ENCODE measurements around the gene SKAP1. TPM values are rescaled to one million over a fixed set of nuclear protein-coding genes. Genes with fewer than 3 reads are reported as not detected.

SKAP1 gene
- total and polyA plus RNA-seq, 2 donors (not counting 1 experiment from before 2014, with no cell fraction given) = not detected

DNA sequence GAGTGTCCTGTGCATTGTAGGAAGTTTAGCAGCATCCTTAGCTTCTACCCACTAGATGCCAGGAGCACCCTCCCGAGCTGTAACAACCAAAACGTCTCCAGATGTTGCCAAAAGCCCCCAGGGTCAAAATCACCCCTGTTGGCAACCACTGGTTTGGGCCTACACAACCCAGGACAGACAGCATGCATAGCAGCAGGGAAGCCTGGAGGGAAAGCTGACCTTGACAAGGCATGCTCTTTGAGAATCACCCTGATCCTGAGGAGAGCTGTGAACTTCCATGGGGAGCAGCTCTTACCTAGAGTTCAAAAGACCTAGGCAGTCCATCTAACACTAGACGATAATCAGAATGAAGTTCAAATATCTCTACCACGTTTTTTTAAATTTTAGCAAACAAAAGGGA is 9.2 kb downstream of the SKAP1 start:
- Histone ChIP-seq H3K27me3 (ENCODE audit: control insufficient read depth, insufficient read depth, low read length) (no peaks in the 10 kb centered on the region), H3K4me3 (replicated peaks in 1 of 4; ENCODE audit: control extremely low read depth in 1 of 4, insufficient read depth in 1 of 4, low read depth in 3 of 4, low read length in 4 of 4) (no peak overlapping the region), H2AFZ (ENCODE audit: low read length) (no peak overlapping the region), H3K36me3 (ENCODE audit: control insufficient read depth, insufficient read depth, low read length) (no peaks in the 10 kb centered on the region), H3K27ac (ENCODE audit: insufficient read depth, low read length) (no peak overlapping the region), H3K9me3 (ENCODE audit: control insufficient read depth, insufficient read depth, low read depth, low read length) (no peaks in the 10 kb centered on the region), H3K4me1 (ENCODE audit: control insufficient read depth, extremely low read depth, insufficient read depth, low read length) (no peaks in the 10 kb centered on the region), H3K9ac (ENCODE audit: insufficient read depth, low read length) (no peak overlapping the region), H3K79me2 (ENCODE audit: control insufficient read depth, insufficient read depth, low read length) (no peaks in the 10 kb centered on the region), H3K4me2 (ENCODE audit: extremely low read depth, insufficient read depth, low read length) (no peak overlapping the region), H4K20me1 (ENCODE audit: control insufficient read depth, extremely low read depth, insufficient read depth, low read length) (no peaks in the 10 kb centered on the region)
- TF ChIP-seq, protein P1, sequence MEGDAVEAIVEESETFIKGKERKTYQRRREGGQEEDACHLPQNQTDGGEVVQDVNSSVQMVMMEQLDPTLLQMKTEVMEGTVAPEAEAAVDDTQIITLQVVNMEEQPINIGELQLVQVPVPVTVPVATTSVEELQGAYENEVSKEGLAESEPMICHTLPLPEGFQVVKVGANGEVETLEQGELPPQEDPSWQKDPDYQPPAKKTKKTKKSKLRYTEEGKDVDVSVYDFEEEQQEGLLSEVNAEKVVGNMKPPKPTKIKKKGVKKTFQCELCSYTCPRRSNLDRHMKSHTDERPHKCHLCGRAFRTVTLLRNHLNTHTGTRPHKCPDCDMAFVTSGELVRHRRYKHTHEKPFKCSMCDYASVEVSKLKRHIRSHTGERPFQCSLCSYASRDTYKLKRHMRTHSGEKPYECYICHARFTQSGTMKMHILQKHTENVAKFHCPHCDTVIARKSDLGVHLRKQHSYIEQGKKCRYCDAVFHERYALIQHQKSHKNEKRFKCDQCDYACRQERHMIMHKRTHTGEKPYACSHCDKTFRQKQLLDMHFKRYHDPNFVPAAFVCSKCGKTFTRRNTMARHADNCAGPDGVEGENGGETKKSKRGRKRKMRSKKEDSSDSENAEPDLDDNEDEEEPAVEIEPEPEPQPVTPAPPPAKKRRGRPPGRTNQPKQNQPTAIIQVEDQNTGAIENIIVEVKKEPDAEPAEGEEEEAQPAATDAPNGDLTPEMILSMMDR (conservative IDR thresholded peaks at IDR 0.05 in 1 of 2, IDR thresholded peaks at IDR 0.05 in 1 of 2; ENCODE audit: low read depth in 1 of 2, low read length in 2 of 2) = no peak
- no peak for TF ChIP-seq EZH2 (IDR thresholded peaks at IDR 0.05; ENCODE audit: low read length, missing control alignments)
- DNase-seq (ENCODE audit: low read depth in 2 of 2) = no peak

DNA sequence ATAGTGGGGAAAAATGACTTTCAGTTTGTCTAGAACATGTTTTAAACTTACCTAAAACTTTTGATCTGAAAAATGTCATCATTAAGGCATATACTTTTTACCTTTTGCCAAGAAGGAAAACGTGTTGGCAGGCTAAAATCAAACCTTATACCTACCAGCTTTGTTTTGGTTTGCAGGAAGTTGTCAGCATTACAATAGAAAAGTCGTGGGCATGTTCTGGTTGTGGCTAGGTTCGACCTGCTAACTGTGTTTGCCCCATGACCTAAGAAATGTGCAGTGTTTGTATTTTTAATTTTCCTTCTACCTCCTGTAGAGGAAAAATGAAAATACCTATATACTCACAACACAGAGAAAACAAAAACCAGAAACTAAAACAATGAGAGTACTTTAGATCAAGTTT is 13.0 kb downstream of the SKAP1 start:
- Histone ChIP-seq H3K27ac (ENCODE audit: insufficient read depth, low read length) (no peak overlapping the region), H3K27me3 (ENCODE audit: control insufficient read depth, insufficient read depth, low read length) (peaks cover 6% of the 10 kb centered on the region), H3K4me3 (replicated peaks in 1 of 4; ENCODE audit: control extremely low read depth in 1 of 4, insufficient read depth in 1 of 4, low read depth in 3 of 4, low read length in 4 of 4) (no peak overlapping the region), H2AFZ (ENCODE audit: low read length) (no peak overlapping the region), H3K9me3 (ENCODE audit: control insufficient read depth, insufficient read depth, low read depth, low read length) (no peaks in the 10 kb centered on the region), H3K4me1 (ENCODE audit: control insufficient read depth, extremely low read depth, insufficient read depth, low read length) (no peaks in the 10 kb centered on the region), H3K79me2 (ENCODE audit: control insufficient read depth, insufficient read depth, low read length) (no peaks in the 10 kb centered on the region), H3K4me2 (ENCODE audit: extremely low read depth, insufficient read depth, low read length) (no peak overlapping the region), H3K36me3 (ENCODE audit: control insufficient read depth, insufficient read depth, low read length) (no peaks in the 10 kb centered on the region), H4K20me1 (ENCODE audit: control insufficient read depth, extremely low read depth, insufficient read depth, low read length) (no peaks in the 10 kb centered on the region), H3K9ac (ENCODE audit: insufficient read depth, low read length) (no peak overlapping the region)
- no peak for DNase-seq (ENCODE audit: low read depth in 2 of 2)
- TF ChIP-seq, protein P1 (conservative IDR thresholded peaks at IDR 0.05 in 1 of 2, IDR thresholded peaks at IDR 0.05 in 1 of 2; ENCODE audit: low read depth in 1 of 2, low read length in 2 of 2) = no peak
- TF ChIP-seq EZH2 (IDR thresholded peaks at IDR 0.05; ENCODE audit: low read length, missing control alignments) = no peak

DNA sequence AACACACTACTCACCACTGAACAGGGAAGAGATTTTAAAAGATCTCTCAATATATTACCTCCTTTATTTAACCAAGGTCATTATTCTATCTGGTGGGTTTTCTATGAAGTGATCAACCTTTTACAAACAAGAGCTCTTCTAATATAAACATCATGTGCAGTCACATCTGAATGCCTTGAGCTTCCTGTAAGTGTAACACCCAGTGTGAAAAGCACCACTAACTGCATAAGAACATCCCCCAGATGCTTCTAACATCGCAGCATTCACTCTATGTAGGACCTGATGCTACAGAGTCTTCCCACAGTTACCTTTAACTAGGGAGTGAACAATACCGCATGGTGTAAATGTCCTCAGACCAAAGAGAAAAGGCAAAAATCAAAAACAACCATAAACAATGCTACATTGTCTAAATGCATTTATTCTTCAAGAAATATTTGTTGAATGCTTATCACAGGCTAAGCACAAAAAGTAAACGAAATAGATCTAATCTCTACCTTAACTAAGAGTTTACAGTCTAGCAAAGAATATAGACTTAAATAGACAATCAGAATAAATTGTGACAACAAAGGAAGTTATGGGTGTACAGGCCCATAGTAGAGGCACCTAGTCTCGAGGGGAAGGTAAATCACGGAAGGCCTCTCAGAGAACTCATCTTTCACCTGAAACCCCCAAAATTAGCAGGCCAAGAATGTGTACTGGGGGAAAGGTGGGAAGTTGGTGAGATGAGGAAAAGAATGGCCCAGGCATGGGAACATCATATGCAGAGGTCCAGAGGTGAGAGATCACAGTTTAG is 16.2 kb downstream of the SKAP1 start:
- no peaks in the 10 kb centered on the region for H3K9me3 ChIP-seq (ENCODE audit: control insufficient read depth, insufficient read depth, low read depth, low read length)
- H3K4me2 ChIP-seq (ENCODE audit: extremely low read depth, insufficient read depth, low read length) = no peak overlapping the region
- no peak overlapping the region for H3K9ac ChIP-seq (ENCODE audit: insufficient read depth, low read length)
- TF ChIP-seq, protein P1 (conservative IDR thresholded peaks at IDR 0.05 in 1 of 2, IDR thresholded peaks at IDR 0.05 in 1 of 2; ENCODE audit: low read depth in 1 of 2, low read length in 2 of 2) = no peak
- TF ChIP-seq EZH2 (IDR thresholded peaks at IDR 0.05; ENCODE audit: low read length, missing control alignments) = no peak
- H3K36me3 ChIP-seq (ENCODE audit: control insufficient read depth, insufficient read depth, low read length) = no peaks in the 10 kb centered on the region
- no peak overlapping the region for H2AFZ ChIP-seq (ENCODE audit: low read length)
- H3K27ac ChIP-seq (ENCODE audit: insufficient read depth, low read length) = no peak overlapping the region
- peaks cover 6% of the 10 kb centered on the region for H3K27me3 ChIP-seq (ENCODE audit: control insufficient read depth, insufficient read depth, low read length)
- DNase-seq (ENCODE audit: low read depth in 2 of 2) = no peak
- no peaks in the 10 kb centered on the region for H3K79me2 ChIP-seq (ENCODE audit: control insufficient read depth, insufficient read depth, low read length)
- H3K4me1 ChIP-seq (ENCODE audit: control insufficient read depth, extremely low read depth, insufficient read depth, low read length) = no peaks in the 10 kb centered on the region
- no peak overlapping the region for H3K4me3 ChIP-seq (replicated peaks in 1 of 4; ENCODE audit: control extremely low read depth in 1 of 4, insufficient read depth in 1 of 4, low read depth in 3 of 4, low read length in 4 of 4)
- H4K20me1 ChIP-seq (ENCODE audit: control insufficient read depth, extremely low read depth, insufficient read depth, low read length) = no peaks in the 10 kb centered on the region
